ENCODE results near the gene ASAH2. TPM values are rescaled to one million over a fixed set of nuclear protein-coding genes. Genes with fewer than 3 reads are reported as not detected.

Gene ASAH2
- total RNA-seq, 1 experiment from 2014 or later: 7.4 TPM

- intact Hi-C loops (cut with micrococcal nuclease): loop anchor here (5.0 kb wide), 1 partner anchor 812 kb away; no protein-coding TSS in a partner anchor
These were observed 31.7 kb downstream of the ASAH2 start for GRCh38 chr10:50219646-50220045.

DNA sequence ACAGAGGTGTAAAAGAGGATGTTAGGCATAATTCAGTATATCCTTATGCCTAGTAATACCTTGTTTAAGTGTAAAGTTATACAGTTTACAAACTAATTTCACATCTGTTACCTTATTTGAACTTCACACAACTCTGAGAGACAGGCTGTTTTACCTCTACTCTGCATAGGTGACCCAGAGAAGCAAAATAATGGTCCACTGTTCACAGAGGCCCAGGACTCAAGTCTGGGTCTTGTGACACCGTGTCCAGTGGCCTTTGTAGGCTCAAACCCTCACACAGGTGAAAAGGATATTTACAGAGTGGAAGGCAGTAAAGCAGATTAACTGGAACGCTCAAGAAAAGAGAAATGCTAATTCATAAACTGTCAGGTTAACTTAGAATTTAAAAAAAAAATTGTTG is 32.1 kb downstream of the ASAH2 start:
- DNase-seq (ENCODE audit: unreplicated experiment): no peak
- TF ChIP-seq, protein P1, sequence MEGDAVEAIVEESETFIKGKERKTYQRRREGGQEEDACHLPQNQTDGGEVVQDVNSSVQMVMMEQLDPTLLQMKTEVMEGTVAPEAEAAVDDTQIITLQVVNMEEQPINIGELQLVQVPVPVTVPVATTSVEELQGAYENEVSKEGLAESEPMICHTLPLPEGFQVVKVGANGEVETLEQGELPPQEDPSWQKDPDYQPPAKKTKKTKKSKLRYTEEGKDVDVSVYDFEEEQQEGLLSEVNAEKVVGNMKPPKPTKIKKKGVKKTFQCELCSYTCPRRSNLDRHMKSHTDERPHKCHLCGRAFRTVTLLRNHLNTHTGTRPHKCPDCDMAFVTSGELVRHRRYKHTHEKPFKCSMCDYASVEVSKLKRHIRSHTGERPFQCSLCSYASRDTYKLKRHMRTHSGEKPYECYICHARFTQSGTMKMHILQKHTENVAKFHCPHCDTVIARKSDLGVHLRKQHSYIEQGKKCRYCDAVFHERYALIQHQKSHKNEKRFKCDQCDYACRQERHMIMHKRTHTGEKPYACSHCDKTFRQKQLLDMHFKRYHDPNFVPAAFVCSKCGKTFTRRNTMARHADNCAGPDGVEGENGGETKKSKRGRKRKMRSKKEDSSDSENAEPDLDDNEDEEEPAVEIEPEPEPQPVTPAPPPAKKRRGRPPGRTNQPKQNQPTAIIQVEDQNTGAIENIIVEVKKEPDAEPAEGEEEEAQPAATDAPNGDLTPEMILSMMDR (IDR thresholded peaks at IDR 0.05; ENCODE audit: unreplicated experiment): no peak
- Mint-ChIP-seq H3K36me3 (ENCODE audit: insufficient read depth, unreplicated experiment) (no peaks in the 10 kb centered on the region), H3K27me3 (ENCODE audit: insufficient read depth, unreplicated experiment) (peaks cover 17% of the 10 kb centered on the region), H3K27ac (ENCODE audit: low read depth, unreplicated experiment) (no peak overlapping the region), H3K4me3 (ENCODE audit: unreplicated experiment) (no peak overlapping the region), H3K9me3 (ENCODE audit: unreplicated experiment) (no peaks in the 10 kb centered on the region), H3K4me1 (ENCODE audit: insufficient read depth, unreplicated experiment) (no peaks in the 10 kb centered on the region)
- intact Hi-C loops (cut with micrococcal nuclease): no loop called here
- no TSS peak for BruUV-seq (replicated peaks)
- ChIA-PET POLR2A (no interaction called here), CTCF (interaction anchor here (0.6 kb wide), 1 partner anchor 11 kb away, joined by 3 read pairs; no protein-coding TSS in a partner anchor)

More at GRCh38 chr10:50219646-50220045, 31.7 kb downstream of the ASAH2 start:
- no TSS peak for BruUV-seq (replicated peaks)
- Mint-ChIP-seq H3K36me3 (ENCODE audit: insufficient read depth, unreplicated experiment) (no peaks in the 10 kb centered on the region), H3K27ac (ENCODE audit: low read depth, unreplicated experiment) (no peak overlapping the region), H3K4me3 (ENCODE audit: unreplicated experiment) (no peak overlapping the region), H3K9me3 (ENCODE audit: unreplicated experiment) (no peaks in the 10 kb centered on the region), H3K4me1 (ENCODE audit: insufficient read depth, unreplicated experiment) (no peaks in the 10 kb centered on the region), H3K27me3 (ENCODE audit: insufficient read depth, unreplicated experiment) (peaks cover 17% of the 10 kb centered on the region)
- ChIA-PET CTCF (interaction anchor here (0.6 kb wide), 1 partner anchor 11 kb away, joined by 3 read pairs; no protein-coding TSS in a partner anchor), POLR2A (no interaction called here)
- TF ChIP-seq, protein P1 (IDR thresholded peaks at IDR 0.05; ENCODE audit: unreplicated experiment): no peak
- no peak for DNase-seq (ENCODE audit: unreplicated experiment)

- intact Hi-C loops (cut with micrococcal nuclease): no loop called here
- DNase-seq (ENCODE audit: unreplicated experiment): peak; percentile 12
- H3K9me3 Mint-ChIP-seq (ENCODE audit: unreplicated experiment): no peaks in the 10 kb centered on the region
- peaks cover 35% of the 10 kb centered on the region for H3K27me3 Mint-ChIP-seq (ENCODE audit: insufficient read depth, unreplicated experiment)
- no peaks in the 10 kb centered on the region for H3K36me3 Mint-ChIP-seq (ENCODE audit: insufficient read depth, unreplicated experiment)
- TF ChIP-seq, protein P1 (IDR thresholded peaks at IDR 0.05; ENCODE audit: unreplicated experiment): no peak
- BruUV-seq (replicated peaks): no TSS peak
- CTCF ChIA-PET: interaction anchor here (0.6 kb wide), 1 partner anchor 204 kb away, joined by 3 read pairs; no protein-coding TSS in a partner anchor
- H3K4me1 Mint-ChIP-seq (ENCODE audit: insufficient read depth, unreplicated experiment): no peaks in the 10 kb centered on the region
- H3K27ac Mint-ChIP-seq (ENCODE audit: low read depth, unreplicated experiment): no peak overlapping the region
- no peak overlapping the region for H3K4me3 Mint-ChIP-seq (ENCODE audit: unreplicated experiment)
- POLR2A ChIA-PET: no interaction called here
These were observed 34.4 kb downstream of the ASAH2 start for GRCh38 chr10:50216894-50217293.

GRCh38 chr10:50216418-50216817 is 34.9 kb downstream of the ASAH2 start:
- Mint-ChIP-seq H3K27ac (ENCODE audit: low read depth, unreplicated experiment) (no peak overlapping the region), H3K4me1 (ENCODE audit: insufficient read depth, unreplicated experiment) (no peaks in the 10 kb centered on the region), H3K9me3 (ENCODE audit: unreplicated experiment) (no peaks in the 10 kb centered on the region), H3K4me3 (ENCODE audit: unreplicated experiment) (no peak overlapping the region), H3K36me3 (ENCODE audit: insufficient read depth, unreplicated experiment) (no peaks in the 10 kb centered on the region), H3K27me3 (ENCODE audit: insufficient read depth, unreplicated experiment) (peaks cover 35% of the 10 kb centered on the region)
- BruUV-seq (replicated peaks): no TSS peak
- TF ChIP-seq, protein P1 (IDR thresholded peaks at IDR 0.05; ENCODE audit: unreplicated experiment): no peak
- intact Hi-C loops (cut with micrococcal nuclease): no loop called here
- no peak for DNase-seq (ENCODE audit: unreplicated experiment)
- ChIA-PET CTCF (no interaction called here), POLR2A (no interaction called here)
